GM13976 (cell line): ENCODE data around the gene UBE2L5.

Experiments
- DNase-seq: peaks from one replicate; pipeline ENCODE4 v3.0.0; 2012; ENCODE audit warnings: low spot score
- in situ Hi-C: fragments of 300-500 bp; cut with MboI; formaldehyde crosslinking; loops from one replicate; pipeline ENCODE4 v1.12.0; 2022; ENCODE audit warnings: low sequenced_read_pairs, mixed read lengths, inconsistent platforms; ENCODE audit not compliant: unreplicated experiment
- TF ChIP-seq, protein P1 (sequence below): IDR thresholded peaks from 2 replicates; pipeline ENCODE4 v1.5.1; 2012; ENCODE audit warnings: borderline replicate concordance, mild to moderate bottlenecking; ENCODE audit not compliant: insufficient read depth; ENCODE audit errors: extremely low read depth, missing control alignments, control extremely low read depth

The UBE2L5 gene

GRCh38 chr13:30413842-30414241 is 8.5 kb upstream of the UBE2L5 start:
- TF ChIP-seq, protein P1, sequence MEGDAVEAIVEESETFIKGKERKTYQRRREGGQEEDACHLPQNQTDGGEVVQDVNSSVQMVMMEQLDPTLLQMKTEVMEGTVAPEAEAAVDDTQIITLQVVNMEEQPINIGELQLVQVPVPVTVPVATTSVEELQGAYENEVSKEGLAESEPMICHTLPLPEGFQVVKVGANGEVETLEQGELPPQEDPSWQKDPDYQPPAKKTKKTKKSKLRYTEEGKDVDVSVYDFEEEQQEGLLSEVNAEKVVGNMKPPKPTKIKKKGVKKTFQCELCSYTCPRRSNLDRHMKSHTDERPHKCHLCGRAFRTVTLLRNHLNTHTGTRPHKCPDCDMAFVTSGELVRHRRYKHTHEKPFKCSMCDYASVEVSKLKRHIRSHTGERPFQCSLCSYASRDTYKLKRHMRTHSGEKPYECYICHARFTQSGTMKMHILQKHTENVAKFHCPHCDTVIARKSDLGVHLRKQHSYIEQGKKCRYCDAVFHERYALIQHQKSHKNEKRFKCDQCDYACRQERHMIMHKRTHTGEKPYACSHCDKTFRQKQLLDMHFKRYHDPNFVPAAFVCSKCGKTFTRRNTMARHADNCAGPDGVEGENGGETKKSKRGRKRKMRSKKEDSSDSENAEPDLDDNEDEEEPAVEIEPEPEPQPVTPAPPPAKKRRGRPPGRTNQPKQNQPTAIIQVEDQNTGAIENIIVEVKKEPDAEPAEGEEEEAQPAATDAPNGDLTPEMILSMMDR = no peak
- in situ Hi-C loops = no loop called here
- DNase-seq = no peak

- in situ Hi-C loops = no loop called here
- TF ChIP-seq, protein P1 = no peak
- DNase-seq = no peak
Observed at GRCh38 chr13:30415430-30416030, 6.8 kb upstream of the UBE2L5 start.

GRCh38 chr13:30416471-30416870 is 5.8 kb upstream of the UBE2L5 start:
- in situ Hi-C loops = no loop called here

DNA sequence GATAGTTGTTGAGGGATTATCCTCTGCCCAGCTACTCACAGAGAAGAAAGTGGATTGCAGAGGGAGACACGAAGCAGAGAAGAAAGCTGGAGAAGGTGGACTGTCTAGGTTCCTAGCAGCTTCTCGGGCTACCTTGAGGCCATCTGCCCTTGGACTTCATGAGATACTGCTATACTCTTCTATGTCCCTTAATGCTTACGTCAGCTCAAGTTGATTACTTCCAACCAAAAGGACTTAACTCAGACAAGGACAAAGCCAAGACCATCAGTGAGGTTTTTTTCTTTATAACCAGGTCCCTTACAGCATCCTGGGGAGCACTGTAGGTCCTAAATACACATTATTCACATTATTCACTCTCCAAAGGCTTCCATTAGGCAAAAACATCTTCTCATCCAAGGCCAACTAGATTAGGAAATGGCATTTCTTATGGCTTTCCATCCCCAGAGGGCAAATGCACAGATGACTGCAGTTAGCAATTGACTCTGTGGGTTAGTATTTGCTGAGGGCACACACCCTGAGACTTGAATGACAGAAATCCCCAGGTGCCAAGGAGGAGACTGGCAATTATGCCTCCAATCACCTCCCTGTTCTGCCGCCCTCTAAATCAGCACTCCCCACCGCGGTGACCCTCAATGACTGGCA is 4.1 kb upstream of the UBE2L5 start:
- DNase-seq = no peak
- TF ChIP-seq, protein P1 = no peak
- in situ Hi-C loops = no loop called here

More at GRCh38 chr13:30416471-30416870, 5.8 kb upstream of the UBE2L5 start:
- DNase-seq = no peak
- TF ChIP-seq, protein P1 = no peak

DNA sequence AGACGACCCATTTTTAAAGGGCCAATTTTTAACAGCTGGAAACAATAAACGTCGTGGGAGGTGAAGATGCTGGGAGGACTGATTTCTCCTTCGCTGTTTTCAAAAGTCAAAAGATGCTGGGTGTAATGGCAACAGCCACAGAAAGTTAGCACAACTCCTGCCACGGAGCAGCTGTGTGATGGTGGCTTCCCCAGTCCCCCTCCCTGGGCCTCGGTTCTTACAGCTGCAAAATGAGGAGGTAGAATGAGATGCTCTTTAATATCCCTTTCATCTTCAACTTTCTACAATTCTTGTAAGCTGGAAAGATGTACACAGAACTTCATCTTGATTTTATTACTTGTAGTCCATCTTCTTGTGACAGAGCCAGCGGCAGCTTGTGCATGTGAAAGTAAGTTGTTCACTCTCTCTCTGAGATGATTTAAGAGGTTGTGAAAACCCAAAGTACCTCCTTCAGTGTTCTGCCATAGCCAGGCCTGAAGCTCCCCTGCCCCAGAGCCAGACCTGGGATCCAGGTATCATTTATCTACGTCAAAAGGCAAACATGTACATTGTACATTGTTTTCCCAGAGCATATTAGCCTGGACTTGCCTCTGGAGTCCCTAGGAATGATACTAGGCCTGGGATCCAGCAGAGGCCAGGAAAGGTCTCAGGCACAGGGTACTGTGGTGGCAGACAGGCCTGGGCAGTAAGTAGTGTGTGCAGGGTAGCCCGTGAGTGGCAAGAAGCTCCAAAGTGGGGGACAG is 3.4 kb upstream of the UBE2L5 start:
- DNase-seq = no peak
- in situ Hi-C loops = no loop called here
- TF ChIP-seq, protein P1 = no peak

- DNase-seq = peak; percentile 74
- TF ChIP-seq, protein P1 = no peak
- in situ Hi-C loops = no loop called here
Observed at GRCh38 chr13:30421093-30422053, 920 bp upstream of the UBE2L5 start.
